HEK293 (cell line): Measurements from ENCODE around the gene KIF23.

Experiments
- CTCF ChIA-PET: fragments of 350-600 bp; formaldehyde crosslinking; extraction: SDS; loops from one replicate; lab custom pipeline; 2021; ENCODE audit warnings: antibody characterized with exemption; lab: Yijun Ruan, JAX
- POLR2A ChIA-PET: fragments of 300-600 bp; formaldehyde crosslinking; extraction: SDS; loops from one replicate; lab custom pipeline; 2020; ENCODE audit warnings: antibody characterized with exemption, inconsistent platforms; lab: Yijun Ruan, JAX
- H3K27ac ChIP-seq: fragments of 200-500 bp; sonication (Bioruptor generic); 2 replicates; pipeline ENCODE4 v1.5.1; 2014; ENCODE audit warnings: low read depth, low read length, control low read depth, inconsistent platforms; ENCODE audit errors: extremely low read depth
- H3K36me3 ChIP-seq, 2 experiments: fragments of 200-500 bp in 1 of 2; sonication (Bioruptor generic) in 1 of 2; 1 replicate in 1 of 2; 2 replicates in 1 of 2; pipeline ENCODE4 v1.5.1; 2014 to 2017; ENCODE audit warnings: inconsistent platforms in 2 of 2, low read length in 2 of 2; ENCODE audit not compliant: control insufficient read depth in 2 of 2, insufficient read depth in 1 of 2
- H3K4me1 ChIP-seq: fragments of 200-500 bp; sonication (Bioruptor generic); 2 replicates; pipeline ENCODE4 v1.5.1; 2014; ENCODE audit warnings: mild to moderate bottlenecking, low read length, inconsistent platforms; ENCODE audit not compliant: control insufficient read depth, insufficient read depth
- H3K4me3 ChIP-seq: 2 replicates; pipeline ENCODE4 v1.5.1; 2011; ENCODE audit warnings: low read depth, mild to moderate bottlenecking, control low read depth, low read length, moderate library complexity
- H3K9me3 ChIP-seq: fragments of 200-500 bp; sonication (Bioruptor generic); 2 replicates; pipeline ENCODE4 v1.5.1; 2014; ENCODE audit warnings: low read depth, low read length, inconsistent platforms; ENCODE audit not compliant: control insufficient read depth, insufficient read depth
- KLF16 ChIP-seq: fragments of 450-650 bp; formaldehyde crosslinking; IDR thresholded peaks from 2 replicates; pipeline ENCODE4 v1.5.1; 2017; ENCODE audit warnings: missing biosample characterization, missing genetic modification characterization
- PRDM10 ChIP-seq: fragments of 450-650 bp; formaldehyde crosslinking; IDR thresholded peaks from 2 replicates; pipeline ENCODE4 v1.5.1; 2016; ENCODE audit warnings: missing biosample characterization, missing genetic modification characterization
- PRDM6 ChIP-seq: fragments of 450-650 bp; formaldehyde crosslinking; IDR thresholded peaks from 2 replicates; pipeline ENCODE4 v1.5.1; 2017; ENCODE audit warnings: missing biosample characterization, missing genetic modification characterization
- SP2 ChIP-seq: fragments of 450-650 bp; formaldehyde crosslinking; IDR thresholded peaks from 2 replicates; pipeline ENCODE4 v1.5.1; 2016; ENCODE audit warnings: missing biosample characterization, missing genetic modification characterization
- ZBTB21 ChIP-seq: fragments of 450-650 bp; formaldehyde crosslinking; IDR thresholded peaks from 2 replicates; pipeline ENCODE4 v1.5.1; 2017; ENCODE audit warnings: missing biosample characterization, missing genetic modification characterization
- ZBTB6 ChIP-seq: fragments of 450-650 bp; formaldehyde crosslinking; IDR thresholded peaks from 2 replicates; pipeline ENCODE4 v1.5.1; 2017; ENCODE audit warnings: missing biosample characterization, missing genetic modification characterization
- ZFHX2 ChIP-seq: fragments of 450-650 bp; formaldehyde crosslinking; conservative IDR thresholded peaks from 2 replicates; pipeline ENCODE4 v1.5.1; 2016; ENCODE audit warnings: missing biosample characterization, missing genetic modification characterization
- ZNF211 ChIP-seq: fragments of 450-650 bp; formaldehyde crosslinking; IDR thresholded peaks from 2 replicates; pipeline ENCODE4 v1.5.1; 2016; ENCODE audit warnings: low read depth, missing biosample characterization, missing genetic modification characterization
- ZNF266 ChIP-seq: fragments of 450-650 bp; formaldehyde crosslinking; IDR thresholded peaks from 2 replicates; pipeline ENCODE4 v1.5.1; 2016; ENCODE audit warnings: missing biosample characterization, missing genetic modification characterization, low read depth
- ZNF341 ChIP-seq: fragments of 450-650 bp; formaldehyde crosslinking; IDR thresholded peaks from 2 replicates; pipeline ENCODE4; 2016; ENCODE audit warnings: low read depth, missing biosample characterization, missing genetic modification characterization
- ZNF362 ChIP-seq: fragments of 450-650 bp; formaldehyde crosslinking; IDR thresholded peaks from 2 replicates; pipeline ENCODE4 v1.5.1; 2016; ENCODE audit warnings: missing biosample characterization, missing genetic modification characterization
- ZNF366 ChIP-seq: fragments of 450-650 bp; formaldehyde crosslinking; conservative IDR thresholded peaks from 2 replicates; pipeline ENCODE4 v1.5.1; 2016; ENCODE audit warnings: missing biosample characterization, missing genetic modification characterization
- ZNF391 ChIP-seq: fragments of 450-650 bp; formaldehyde crosslinking; IDR thresholded peaks from 2 replicates; pipeline ENCODE4 v1.5.1; 2016; ENCODE audit warnings: low read depth, missing biosample characterization, missing genetic modification characterization, borderline replicate concordance
- ZNF449 ChIP-seq: fragments of 450-650 bp; formaldehyde crosslinking; IDR thresholded peaks from 2 replicates; pipeline ENCODE4 v1.5.1; 2017; ENCODE audit warnings: missing biosample characterization, mild to moderate bottlenecking, missing genetic modification characterization, moderate library complexity
- ZNF48 ChIP-seq: fragments of 450-650 bp; formaldehyde crosslinking; IDR thresholded peaks from 2 replicates; pipeline ENCODE4 v1.5.1; 2016; ENCODE audit warnings: missing biosample characterization, missing genetic modification characterization
- ZNF571 ChIP-seq: fragments of 450-650 bp; formaldehyde crosslinking; IDR thresholded peaks from 2 replicates; pipeline ENCODE4 v1.5.0; 2017; ENCODE audit warnings: missing biosample characterization, missing genetic modification characterization
- ZNF791 ChIP-seq: fragments of 450-650 bp; formaldehyde crosslinking; IDR thresholded peaks from 2 replicates; pipeline ENCODE4 v1.5.1; 2016; ENCODE audit warnings: missing biosample characterization, missing genetic modification characterization

KIF23 gene

GRCh38 chr15:69482686-69483256 lies 68.6 kb downstream of the KIF23 start:
- ChIA-PET POLR2A (no interaction called here), CTCF (interaction anchor here (1.0 kb wide), 2 partner anchors 20 kb away, joined by 3 to 4 read pairs; no protein-coding TSS in a partner anchor)
- no peaks in the 10 kb centered on the region for H3K9me3 ChIP-seq
- no peaks in the 10 kb centered on the region for H3K36me3 ChIP-seq
- no peak for TF ChIP-seq ZBTB21 (tag by site-specific recombination)
- no peak for TF ChIP-seq ZFHX2 (tag by site-specific recombination)
- no peak for TF ChIP-seq ZNF211 (tag by site-specific recombination)
- no peak for TF ChIP-seq ZNF449
- TF ChIP-seq PRDM6 (tag by site-specific recombination), result no peak
- TF ChIP-seq ZNF341 (tag by site-specific recombination), result no peak
- no peak for TF ChIP-seq ZNF366 (tag by site-specific recombination)
- no peak for TF ChIP-seq ZNF362
- TF ChIP-seq ZNF266, result no peak
- TF ChIP-seq ZNF791 (tag by site-specific recombination), result no peak
- TF ChIP-seq SP2, result no peak
- TF ChIP-seq KLF16 (tag by site-specific recombination), result no peak
- TF ChIP-seq ZBTB6 (tag by site-specific recombination), result no peak
- no peak for TF ChIP-seq ZNF391 (tag by site-specific recombination)
- TF ChIP-seq PRDM10 (tag by site-specific recombination), result no peak
- no peak for TF ChIP-seq ZNF571 (tag by site-specific recombination)
- TF ChIP-seq ZNF48 (tag by site-specific recombination), result no peak
- no peaks in the 10 kb centered on the region for H3K4me1 ChIP-seq
- H3K27ac ChIP-seq, result no peak overlapping the region
- no peak overlapping the region for H3K4me3 ChIP-seq
